ENCODE data around the gene MBNL1. TPM values are rescaled to one million over a fixed set of nuclear protein-coding genes. Genes with fewer than 3 reads are reported as not detected.

Gene MBNL1
- total and polyA plus RNA-seq, 2 donors (not counting 3 experiments of a cell fraction or from before 2014, with no cell fraction given), result 179 to 362 TPM

DNA sequence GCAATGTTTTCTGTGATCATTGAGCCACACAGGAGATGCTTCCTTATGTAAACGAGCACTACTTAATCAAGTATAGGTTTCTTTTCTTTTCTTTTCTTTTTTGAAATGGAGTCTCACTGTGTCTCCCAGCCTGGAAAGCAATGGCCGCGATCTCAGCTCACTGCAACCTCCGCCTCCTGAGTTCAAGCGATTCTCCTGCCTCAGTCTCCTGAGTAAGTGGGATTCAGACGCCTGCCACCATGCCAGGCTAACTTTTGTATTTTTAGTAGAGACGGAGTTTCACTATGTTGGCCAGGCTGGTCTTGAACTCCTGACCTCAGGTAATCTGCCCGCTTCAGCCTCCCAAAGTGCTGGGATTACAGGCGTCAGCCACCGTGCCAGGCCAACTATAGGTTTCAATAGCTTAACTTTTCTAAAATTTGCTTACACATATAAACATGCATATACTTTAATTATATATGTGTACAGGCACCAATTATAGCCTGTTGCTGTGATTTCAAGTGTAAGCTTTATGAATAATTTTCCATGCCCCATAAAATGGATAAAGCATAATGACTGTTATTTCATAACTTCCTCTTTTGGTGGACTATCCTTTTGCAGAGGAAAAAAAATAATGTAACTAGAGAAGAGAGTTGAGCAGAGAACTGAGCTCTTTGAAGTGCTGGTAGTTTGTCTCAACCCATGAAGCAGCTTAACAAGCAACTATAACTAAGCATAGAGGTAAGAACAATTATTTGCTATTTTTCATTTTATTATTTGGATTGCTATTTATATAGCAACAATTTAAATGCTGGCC lies 24.8 kb upstream of the MBNL1 start:
- H3K9ac ChIP-seq (replicated peaks; ENCODE audit: extremely low read depth, insufficient read depth, low read length), result no peak overlapping the region
- no peak overlapping the region for H2AFZ ChIP-seq (ENCODE audit: low read depth, low read length)
- H3K27me3 ChIP-seq (ENCODE audit: control insufficient read depth in 2 of 2, insufficient read depth in 2 of 2, low read length in 2 of 2), result no peaks in the 10 kb centered on the region
- CTCF ChIA-PET, result interaction anchor here (1.1 to 1.5 kb wide), 5 partner anchors 9 to 133 kb away, joined by 3 to 4 read pairs (median 3); no protein-coding TSS in a partner anchor
- no peaks in the 10 kb centered on the region for H4K20me1 ChIP-seq (replicated peaks; ENCODE audit: control insufficient read depth, extremely low read depth, insufficient read depth, low read length)
- intact Hi-C loops (cut with micrococcal nuclease) (no loop called here), dilution Hi-C loops (cut with MboI; ENCODE audit: extremely low pct_ligation_motif_present, low sequenced_read_pairs) (no loop called here)
- H3K4me2 ChIP-seq (ENCODE audit: insufficient read depth, low read length), result no peak overlapping the region
- H3K9me3 ChIP-seq (replicated peaks; ENCODE audit: control insufficient read depth, insufficient read depth, low read length), result no peaks in the 10 kb centered on the region
- no peaks in the 10 kb centered on the region for H3K9me1 ChIP-seq (replicated peaks; ENCODE audit: control insufficient read depth, extremely low read depth, insufficient read depth, low read length)
- DNase-seq (ENCODE audit: low read depth, low spot score) (no peak), FAIRE-seq (no peak)
- H3K79me2 ChIP-seq (ENCODE audit: control insufficient read depth, insufficient read depth, low read length), result no peaks in the 10 kb centered on the region
- TF ChIP-seq, protein P1, sequence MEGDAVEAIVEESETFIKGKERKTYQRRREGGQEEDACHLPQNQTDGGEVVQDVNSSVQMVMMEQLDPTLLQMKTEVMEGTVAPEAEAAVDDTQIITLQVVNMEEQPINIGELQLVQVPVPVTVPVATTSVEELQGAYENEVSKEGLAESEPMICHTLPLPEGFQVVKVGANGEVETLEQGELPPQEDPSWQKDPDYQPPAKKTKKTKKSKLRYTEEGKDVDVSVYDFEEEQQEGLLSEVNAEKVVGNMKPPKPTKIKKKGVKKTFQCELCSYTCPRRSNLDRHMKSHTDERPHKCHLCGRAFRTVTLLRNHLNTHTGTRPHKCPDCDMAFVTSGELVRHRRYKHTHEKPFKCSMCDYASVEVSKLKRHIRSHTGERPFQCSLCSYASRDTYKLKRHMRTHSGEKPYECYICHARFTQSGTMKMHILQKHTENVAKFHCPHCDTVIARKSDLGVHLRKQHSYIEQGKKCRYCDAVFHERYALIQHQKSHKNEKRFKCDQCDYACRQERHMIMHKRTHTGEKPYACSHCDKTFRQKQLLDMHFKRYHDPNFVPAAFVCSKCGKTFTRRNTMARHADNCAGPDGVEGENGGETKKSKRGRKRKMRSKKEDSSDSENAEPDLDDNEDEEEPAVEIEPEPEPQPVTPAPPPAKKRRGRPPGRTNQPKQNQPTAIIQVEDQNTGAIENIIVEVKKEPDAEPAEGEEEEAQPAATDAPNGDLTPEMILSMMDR (IDR thresholded peaks at IDR 0.05; ENCODE audit: extremely low read depth in 1 of 2, insufficient read depth in 1 of 2, low read depth in 1 of 2, low read length in 2 of 2), result no peak
- TF ChIP-seq GATA2 (IDR thresholded peaks at IDR 0.05; ENCODE audit: insufficient read depth, insufficient read length, low read depth, low read length), result no peak
- POLR2A ChIA-PET, result no interaction called here
- no peaks in the 10 kb centered on the region for H3K36me3 ChIP-seq (ENCODE audit: control insufficient read depth in 2 of 2, extremely low read depth in 1 of 2, insufficient read depth in 2 of 2, low read length in 2 of 2)
- peaks cover 24% of the 10 kb centered on the region for H3K4me1 ChIP-seq (ENCODE audit: control insufficient read depth, extremely low read depth, insufficient read depth, low read length)
- H3K4me3 ChIP-seq (replicated peaks in 1 of 3; ENCODE audit: insufficient read depth in 1 of 3, low read depth in 1 of 3, low read length in 3 of 3), result no peak overlapping the region
- H3K27ac ChIP-seq (ENCODE audit: insufficient read depth, low read depth, low read length), result no peak overlapping the region
- BruUV-seq (replicated peaks), result no TSS peak

DNA sequence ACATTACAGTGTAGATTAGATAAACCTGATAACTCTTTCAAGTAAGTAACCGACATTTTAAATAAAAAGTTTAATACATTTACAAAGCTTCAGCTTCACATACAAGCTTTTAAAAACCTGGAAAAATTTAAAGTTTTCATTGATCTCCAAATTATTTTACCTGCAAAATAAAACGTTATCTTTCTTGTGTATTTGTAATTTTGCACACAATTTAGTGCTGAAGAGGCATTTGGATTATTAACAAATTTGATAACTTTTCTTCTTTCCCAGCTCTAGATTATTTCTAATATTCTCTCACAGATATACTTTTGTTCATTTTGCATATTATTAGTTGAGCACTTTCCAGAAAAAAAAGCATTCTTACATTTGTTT lies 24.2 kb upstream of the MBNL1 start:
- H3K9me3 ChIP-seq (replicated peaks; ENCODE audit: control insufficient read depth, insufficient read depth, low read length), result no peaks in the 10 kb centered on the region
- POLR2A ChIA-PET, result no interaction called here
- no peak overlapping the region for H3K27ac ChIP-seq (ENCODE audit: insufficient read depth, low read depth, low read length)
- dilution Hi-C loops (cut with MboI; ENCODE audit: extremely low pct_ligation_motif_present, low sequenced_read_pairs) (no loop called here), intact Hi-C loops (cut with micrococcal nuclease) (no loop called here)
- no peak overlapping the region for H3K4me3 ChIP-seq (replicated peaks in 1 of 3; ENCODE audit: insufficient read depth in 1 of 3, low read depth in 1 of 3, low read length in 3 of 3)
- TF ChIP-seq POLR2AphosphoS5 (IDR thresholded peaks at IDR 0.05; ENCODE audit: insufficient read depth, low read depth, low read length), result no peak
- TF ChIP-seq MYC (IDR thresholded peaks at IDR 0.05; ENCODE audit: low read depth, low read length), result no peak
- no peak for TF ChIP-seq POLR2A (IDR thresholded peaks at IDR 0.05; ENCODE audit: low read depth, low read length)
- no peak for TF ChIP-seq JUN (IDR thresholded peaks at IDR 0.05; ENCODE audit: borderline replicate concordance, insufficient read depth, insufficient read length, low read depth)
- TF ChIP-seq FOS (IDR thresholded peaks at IDR 0.05; ENCODE audit: borderline replicate concordance, insufficient read depth, low read length), result no peak
- no peak for TF ChIP-seq EZH2 (IDR thresholded peaks at IDR 0.05; ENCODE audit: borderline replicate concordance, low read depth, low read length, severe bottlenecking)
- TF ChIP-seq GATA2 (IDR thresholded peaks at IDR 0.05; ENCODE audit: insufficient read depth, insufficient read length, low read depth, low read length), result no peak
- TF ChIP-seq, protein P2, sequence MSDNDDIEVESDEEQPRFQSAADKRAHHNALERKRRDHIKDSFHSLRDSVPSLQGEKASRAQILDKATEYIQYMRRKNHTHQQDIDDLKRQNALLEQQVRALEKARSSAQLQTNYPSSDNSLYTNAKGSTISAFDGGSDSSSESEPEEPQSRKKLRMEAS (IDR thresholded peaks at IDR 0.05; ENCODE audit: insufficient read depth, insufficient read length), result no peak
- TF ChIP-seq, protein P1 (IDR thresholded peaks at IDR 0.05; ENCODE audit: extremely low read depth in 1 of 2, insufficient read depth in 1 of 2, low read depth in 1 of 2, low read length in 2 of 2), result no peak
- FAIRE-seq, result no peak
- no peak overlapping the region for H3K4me2 ChIP-seq (ENCODE audit: insufficient read depth, low read length)
- peaks cover 24% of the 10 kb centered on the region for H3K4me1 ChIP-seq (ENCODE audit: control insufficient read depth, extremely low read depth, insufficient read depth, low read length)
- H3K9ac ChIP-seq (replicated peaks; ENCODE audit: extremely low read depth, insufficient read depth, low read length), result no peak overlapping the region
- no peaks in the 10 kb centered on the region for H3K9me1 ChIP-seq (replicated peaks; ENCODE audit: control insufficient read depth, extremely low read depth, insufficient read depth, low read length)
- no peaks in the 10 kb centered on the region for H3K36me3 ChIP-seq (ENCODE audit: control insufficient read depth in 2 of 2, extremely low read depth in 1 of 2, insufficient read depth in 2 of 2, low read length in 2 of 2)
- CTCF ChIA-PET, result interaction anchor here (1.1 to 1.5 kb wide), 3 partner anchors 8 to 11 kb away, joined by 3 to 4 read pairs (median 3); no protein-coding TSS in a partner anchor
- no peak overlapping the region for H2AFZ ChIP-seq (ENCODE audit: low read depth, low read length)
- no peak for DNase-seq (ENCODE audit: low read depth, low spot score)
- H4K20me1 ChIP-seq (replicated peaks; ENCODE audit: control insufficient read depth, extremely low read depth, insufficient read depth, low read length), result no peaks in the 10 kb centered on the region
- BruUV-seq (replicated peaks), result no TSS peak
- H3K27me3 ChIP-seq (ENCODE audit: control insufficient read depth in 2 of 2, insufficient read depth in 2 of 2, low read length in 2 of 2), result no peaks in the 10 kb centered on the region
- no peaks in the 10 kb centered on the region for H3K79me2 ChIP-seq (ENCODE audit: control insufficient read depth, insufficient read depth, low read length)
